HUDEP-2 (cell line): ENCODE data around the gene WFIKKN1.

Source experiments
- DNase-seq, 76 experiments: peaks; one replicate each; lab custom pipeline; 2025; ENCODE audit not compliant: unreplicated experiment in 76 of 76; lab: John Stamatoyannopoulos, UW

WFIKKN1 gene

GRCh38 chr16:622920-623280, 7.9 kb upstream of the WFIKKN1 start:
- no peak for DNase-seq

GRCh38 chr16:624526-625070, 6.2 kb upstream of the WFIKKN1 start:
- DNase-seq = no peak

- DNase-seq = no peak
These were observed 5.4 kb upstream of the WFIKKN1 start for GRCh38 chr16:625117-625976.

GRCh38 chr16:625977-626765, 4.6 kb upstream of the WFIKKN1 start:
- DNase-seq = no peak

- DNase-seq = peak in 55 of 76 experiments; percentile 8 to 76 (median 51)
These were observed 3.9 kb upstream of the WFIKKN1 start for GRCh38 chr16:626787-627453.

- DNase-seq = peak in 13 of 76 experiments; percentile 12 to 49 (median 32)
These were observed 3.1 kb upstream of the WFIKKN1 start for GRCh38 chr16:627454-628239.

- no peak for DNase-seq
These were observed 2.3 kb upstream of the WFIKKN1 start for GRCh38 chr16:628321-629061.

GRCh38 chr16:629185-629832, 1.5 kb upstream of the WFIKKN1 start:
- no peak for DNase-seq

GRCh38 chr16:629833-630248, 944 bp upstream of the WFIKKN1 start:
- peak in 1 of 76 experiments; percentile 17 for DNase-seq

GRCh38 chr16:630249-630814, 453 bp upstream of the WFIKKN1 start:
- DNase-seq = peak in 1 of 76 experiments; percentile 35

GRCh38 chr16:631808-632358, 1.1 kb downstream of the WFIKKN1 start:
- no peak for DNase-seq

- no peak for DNase-seq
These were observed 1.9 kb downstream of the WFIKKN1 start for GRCh38 chr16:632486-633335.

- no peak for DNase-seq
These were observed 2.7 kb downstream of the WFIKKN1 start for GRCh38 chr16:633336-634050.

- DNase-seq = no peak
These were observed 3.4 kb downstream of the WFIKKN1 start for GRCh38 chr16:634051-634670.

GRCh38 chr16:634996-635395, 4.2 kb downstream of the WFIKKN1 start:
- no peak for DNase-seq

- DNase-seq = no peak
These were observed 4.9 kb downstream of the WFIKKN1 start for GRCh38 chr16:635573-636205.
